SK-N-SH treated with all-trans-retinoic acid at 6 μM for 48 hours (cell line): Measurements from ENCODE around the gene DKK2.

Experiments used
- BACH2 ChIP-seq: fragments of 250-450 bp; sonication (Bioruptor Pico); IDR thresholded peaks from 2 replicates; pipeline ENCODE4 v1.9.0; 2021; ENCODE audit warnings: mild to moderate bottlenecking, borderline replicate concordance
- TF ChIP-seq, protein P1 (sequence below): fragments of 250-450 bp; sonication (Bioruptor Pico); IDR thresholded peaks from 2 replicates; pipeline ENCODE4 v1.5.0; 2020; ENCODE audit warnings: mild to moderate bottlenecking, moderate library complexity

DNA sequence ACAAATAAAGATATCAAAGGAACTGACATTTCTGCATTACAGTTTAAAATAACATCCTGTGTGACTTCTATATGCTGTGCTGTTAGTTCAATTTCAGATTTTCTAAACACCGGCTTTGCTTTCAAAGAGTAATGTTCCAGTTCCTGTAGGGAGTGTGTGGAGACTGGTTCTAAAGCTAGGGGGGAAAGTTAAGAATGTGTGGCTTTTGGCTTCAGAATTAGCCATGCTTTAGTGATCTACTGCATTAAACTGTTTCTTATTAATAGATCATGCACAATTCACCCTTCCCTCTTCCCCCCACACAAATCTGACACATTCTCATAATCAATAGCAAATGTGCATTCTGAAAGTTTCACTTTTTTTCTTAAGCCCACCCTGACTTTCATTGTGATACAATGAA, 32.0 kb upstream of the DKK2 start:
- TF ChIP-seq BACH2, result no peak
- TF ChIP-seq, protein P1, sequence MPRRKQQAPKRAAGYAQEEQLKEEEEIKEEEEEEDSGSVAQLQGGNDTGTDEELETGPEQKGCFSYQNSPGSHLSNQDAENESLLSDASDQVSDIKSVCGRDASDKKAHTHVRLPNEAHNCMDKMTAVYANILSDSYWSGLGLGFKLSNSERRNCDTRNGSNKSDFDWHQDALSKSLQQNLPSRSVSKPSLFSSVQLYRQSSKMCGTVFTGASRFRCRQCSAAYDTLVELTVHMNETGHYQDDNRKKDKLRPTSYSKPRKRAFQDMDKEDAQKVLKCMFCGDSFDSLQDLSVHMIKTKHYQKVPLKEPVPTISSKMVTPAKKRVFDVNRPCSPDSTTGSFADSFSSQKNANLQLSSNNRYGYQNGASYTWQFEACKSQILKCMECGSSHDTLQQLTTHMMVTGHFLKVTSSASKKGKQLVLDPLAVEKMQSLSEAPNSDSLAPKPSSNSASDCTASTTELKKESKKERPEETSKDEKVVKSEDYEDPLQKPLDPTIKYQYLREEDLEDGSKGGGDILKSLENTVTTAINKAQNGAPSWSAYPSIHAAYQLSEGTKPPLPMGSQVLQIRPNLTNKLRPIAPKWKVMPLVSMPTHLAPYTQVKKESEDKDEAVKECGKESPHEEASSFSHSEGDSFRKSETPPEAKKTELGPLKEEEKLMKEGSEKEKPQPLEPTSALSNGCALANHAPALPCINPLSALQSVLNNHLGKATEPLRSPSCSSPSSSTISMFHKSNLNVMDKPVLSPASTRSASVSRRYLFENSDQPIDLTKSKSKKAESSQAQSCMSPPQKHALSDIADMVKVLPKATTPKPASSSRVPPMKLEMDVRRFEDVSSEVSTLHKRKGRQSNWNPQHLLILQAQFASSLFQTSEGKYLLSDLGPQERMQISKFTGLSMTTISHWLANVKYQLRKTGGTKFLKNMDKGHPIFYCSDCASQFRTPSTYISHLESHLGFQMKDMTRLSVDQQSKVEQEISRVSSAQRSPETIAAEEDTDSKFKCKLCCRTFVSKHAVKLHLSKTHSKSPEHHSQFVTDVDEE (CRISPR knock-in tag), result no peak
